Adipocyte (in vitro differentiated cells): ENCODE results near the gene NGFR.
"Not testable (repeated sequence)": the region's sequence is repeated elsewhere in the genome, so short reads cannot be mapped to it uniquely, and the experiment has no call there.

Experiments used
- DNase-seq: peaks from one replicate; pipeline ENCODE4 v3.0.0-alpha.2; 2015; ENCODE audit warnings: low read depth
- H3K27me3 ChIP-seq: replicated peaks from 2 replicates; pipeline ENCODE4 v1.7.0; 2013; ENCODE audit warnings: mild to moderate bottlenecking, low read length, moderate library complexity; ENCODE audit not compliant: control insufficient read depth, insufficient read depth
- H3K36me3 ChIP-seq: 2 replicates; pipeline ENCODE4 v1.7.0; 2013; ENCODE audit warnings: low read length, mild to moderate bottlenecking, moderate library complexity; ENCODE audit not compliant: control insufficient read depth, insufficient read depth, severe bottlenecking
- H3K4me1 ChIP-seq: 2 replicates; pipeline ENCODE4 v1.7.0; 2013; ENCODE audit warnings: mild to moderate bottlenecking, low read length, moderate library complexity; ENCODE audit not compliant: control insufficient read depth, insufficient read depth
- H3K4me3 ChIP-seq: 2 replicates; pipeline ENCODE4 v1.7.0; 2013; ENCODE audit warnings: mild to moderate bottlenecking, low read length, moderate library complexity
- H3K9ac ChIP-seq: 2 replicates; pipeline ENCODE4 v1.7.0; 2013; ENCODE audit warnings: mild to moderate bottlenecking, low read length, moderate library complexity
- H3K9me3 ChIP-seq: 2 replicates; pipeline ENCODE4 v1.7.0; 2013; ENCODE audit warnings: mild to moderate bottlenecking, low read length, moderate library complexity; ENCODE audit not compliant: control insufficient read depth

The NGFR gene

DNA sequence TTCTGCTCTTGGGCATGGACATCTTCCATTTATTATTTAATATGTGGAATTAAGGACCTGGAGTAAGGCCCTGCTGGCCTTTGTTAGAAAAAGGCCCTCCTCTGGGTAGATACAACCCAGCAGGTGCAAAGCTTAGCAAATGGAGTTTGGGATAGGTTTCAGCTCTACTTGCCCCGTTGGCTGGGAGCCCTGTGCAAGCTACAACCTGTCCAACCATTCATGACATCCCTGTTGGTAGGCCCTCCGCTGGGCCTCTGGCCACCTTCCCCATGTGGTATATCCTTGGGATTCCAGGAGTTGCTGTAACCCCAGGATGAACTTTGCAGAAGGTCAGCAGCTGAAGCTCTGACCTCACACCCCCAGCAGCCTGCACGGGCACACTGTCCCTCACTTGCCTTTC is 6.4 kb downstream of the NGFR start:
- Histone ChIP-seq H3K9ac (no peak overlapping the region), H3K9me3 (no peaks in the 10 kb centered on the region), H3K36me3 (no peaks in the 10 kb centered on the region), H3K27me3 (peaks cover 72% of the 10 kb centered on the region), H3K4me3 (no peak overlapping the region), H3K4me1 (peaks cover 10% of the 10 kb centered on the region)
- no peak for DNase-seq

DNA sequence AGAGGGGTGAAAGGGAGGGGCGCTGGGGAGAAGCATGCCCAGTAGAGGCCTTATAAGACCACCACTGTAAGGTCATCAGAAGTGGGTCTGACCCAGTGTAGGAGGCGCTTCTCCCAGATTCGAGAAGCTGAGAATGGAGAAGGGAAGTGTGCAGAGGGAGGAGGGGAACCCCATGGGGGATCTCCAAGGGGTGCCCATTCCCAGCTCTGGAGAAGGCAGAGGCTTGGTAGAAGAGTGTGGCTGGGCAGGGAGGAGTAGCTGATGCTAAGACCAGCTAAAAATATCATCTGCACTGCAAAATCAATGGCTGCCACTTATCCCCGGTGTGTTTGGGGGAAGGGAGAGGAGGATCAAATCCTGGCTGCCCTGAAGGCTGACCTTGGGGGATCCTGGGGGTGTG is 7.2 kb downstream of the NGFR start:
- DNase-seq: no peak
- H3K4me3 ChIP-seq: no peak overlapping the region
- H3K36me3 ChIP-seq: no peaks in the 10 kb centered on the region
- peaks cover 5% of the 10 kb centered on the region for H3K4me1 ChIP-seq
- H3K9me3 ChIP-seq: no peaks in the 10 kb centered on the region
- H3K27me3 ChIP-seq: peaks cover 71% of the 10 kb centered on the region
- no peak overlapping the region for H3K9ac ChIP-seq

DNA sequence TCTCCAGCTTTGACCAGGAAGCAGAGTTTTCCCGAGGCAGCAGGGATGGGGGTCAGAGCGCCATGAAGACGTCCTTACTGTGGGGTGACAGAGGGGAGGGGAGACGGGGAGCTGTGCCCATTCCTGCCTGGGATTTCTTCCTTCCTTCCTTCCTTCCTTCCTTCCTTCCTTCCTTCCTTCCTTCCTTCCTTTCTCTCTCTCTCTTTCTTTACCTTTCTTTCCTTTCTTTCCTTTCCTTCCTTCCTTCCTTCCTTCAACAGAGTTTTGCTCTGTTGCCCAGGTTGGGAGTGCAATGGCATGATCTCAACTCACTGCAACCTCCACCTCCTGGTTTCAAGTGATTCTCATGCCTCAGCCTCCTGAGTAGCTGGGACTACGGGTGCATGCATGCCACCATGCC is 7.6 kb downstream of the NGFR start:
- not testable (repeated sequence) for H3K36me3 ChIP-seq, H3K4me1 ChIP-seq, H3K4me3 ChIP-seq, DNase-seq, H3K9ac ChIP-seq, H3K9me3 ChIP-seq
- peaks cover 71% of the 10 kb centered on the region for H3K27me3 ChIP-seq

DNA sequence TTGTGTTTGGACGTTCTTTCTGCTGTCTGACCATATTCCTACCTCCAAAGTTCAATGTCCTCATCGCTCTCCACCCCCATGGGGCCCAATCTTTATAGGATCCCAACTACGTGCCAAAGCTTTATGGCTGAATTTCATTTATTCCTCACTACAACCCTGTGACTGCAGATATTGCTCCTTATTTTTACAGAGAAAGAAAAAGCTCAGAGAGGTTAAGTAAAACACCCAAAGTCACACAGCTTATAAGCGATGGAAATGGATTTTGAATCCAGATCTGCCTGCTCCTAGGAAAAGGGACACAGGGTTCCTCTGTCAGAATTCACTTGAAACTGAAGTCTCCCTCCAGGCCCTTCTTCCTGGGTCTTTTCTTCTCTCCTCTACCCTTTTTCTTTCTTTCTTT is 9.3 kb downstream of the NGFR start:
- H3K9ac ChIP-seq: no peak overlapping the region
- no peak for DNase-seq
- H3K4me3 ChIP-seq: no peak overlapping the region
- H3K36me3 ChIP-seq: no peaks in the 10 kb centered on the region
- H3K27me3 ChIP-seq: peaks cover 69% of the 10 kb centered on the region
- no peaks in the 10 kb centered on the region for H3K4me1 ChIP-seq
- H3K9me3 ChIP-seq: no peaks in the 10 kb centered on the region

DNA sequence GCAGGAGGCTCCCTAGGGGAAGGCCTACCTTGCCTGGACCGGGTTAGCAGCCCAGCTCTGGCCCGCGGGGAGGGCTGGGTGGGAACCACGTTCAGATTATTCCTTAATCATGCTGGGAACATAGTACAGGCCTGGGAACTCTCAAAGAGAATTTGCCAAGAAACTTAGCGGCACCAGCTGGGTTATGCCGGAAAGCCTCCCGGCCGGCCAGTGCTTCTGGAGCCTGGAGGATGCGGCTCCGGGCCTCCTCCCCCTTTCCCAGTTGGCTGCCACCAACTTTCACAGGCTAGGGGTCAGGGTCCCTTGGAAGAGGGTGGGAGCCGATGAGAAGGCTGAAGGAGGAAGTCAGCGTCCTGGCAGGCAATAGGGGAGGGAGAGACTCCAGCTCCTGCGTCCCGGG is 10.8 kb downstream of the NGFR start:
- no peak for DNase-seq
- Histone ChIP-seq H3K4me1 (no peaks in the 10 kb centered on the region), H3K36me3 (no peaks in the 10 kb centered on the region), H3K27me3 (peaks cover 72% of the 10 kb centered on the region), H3K9me3 (no peaks in the 10 kb centered on the region), H3K9ac (no peak overlapping the region), H3K4me3 (no peak overlapping the region)

DNA sequence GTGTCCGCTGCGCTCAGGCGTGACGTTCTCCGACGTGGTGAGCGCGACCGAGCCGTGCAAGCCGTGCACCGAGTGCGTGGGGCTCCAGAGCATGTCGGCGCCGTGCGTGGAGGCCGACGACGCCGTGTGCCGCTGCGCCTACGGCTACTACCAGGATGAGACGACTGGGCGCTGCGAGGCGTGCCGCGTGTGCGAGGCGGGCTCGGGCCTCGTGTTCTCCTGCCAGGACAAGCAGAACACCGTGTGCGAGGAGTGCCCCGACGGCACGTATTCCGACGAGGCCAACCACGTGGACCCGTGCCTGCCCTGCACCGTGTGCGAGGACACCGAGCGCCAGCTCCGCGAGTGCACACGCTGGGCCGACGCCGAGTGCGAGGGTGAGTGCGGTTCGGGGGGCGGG is 11.2 kb downstream of the NGFR start:
- Histone ChIP-seq H3K4me1 (no peaks in the 10 kb centered on the region), H3K9ac (no peak overlapping the region), H3K4me3 (no peak overlapping the region), H3K9me3 (no peaks in the 10 kb centered on the region), H3K27me3 (peaks cover 68% of the 10 kb centered on the region), H3K36me3 (no peaks in the 10 kb centered on the region)
- DNase-seq: no peak

DNA sequence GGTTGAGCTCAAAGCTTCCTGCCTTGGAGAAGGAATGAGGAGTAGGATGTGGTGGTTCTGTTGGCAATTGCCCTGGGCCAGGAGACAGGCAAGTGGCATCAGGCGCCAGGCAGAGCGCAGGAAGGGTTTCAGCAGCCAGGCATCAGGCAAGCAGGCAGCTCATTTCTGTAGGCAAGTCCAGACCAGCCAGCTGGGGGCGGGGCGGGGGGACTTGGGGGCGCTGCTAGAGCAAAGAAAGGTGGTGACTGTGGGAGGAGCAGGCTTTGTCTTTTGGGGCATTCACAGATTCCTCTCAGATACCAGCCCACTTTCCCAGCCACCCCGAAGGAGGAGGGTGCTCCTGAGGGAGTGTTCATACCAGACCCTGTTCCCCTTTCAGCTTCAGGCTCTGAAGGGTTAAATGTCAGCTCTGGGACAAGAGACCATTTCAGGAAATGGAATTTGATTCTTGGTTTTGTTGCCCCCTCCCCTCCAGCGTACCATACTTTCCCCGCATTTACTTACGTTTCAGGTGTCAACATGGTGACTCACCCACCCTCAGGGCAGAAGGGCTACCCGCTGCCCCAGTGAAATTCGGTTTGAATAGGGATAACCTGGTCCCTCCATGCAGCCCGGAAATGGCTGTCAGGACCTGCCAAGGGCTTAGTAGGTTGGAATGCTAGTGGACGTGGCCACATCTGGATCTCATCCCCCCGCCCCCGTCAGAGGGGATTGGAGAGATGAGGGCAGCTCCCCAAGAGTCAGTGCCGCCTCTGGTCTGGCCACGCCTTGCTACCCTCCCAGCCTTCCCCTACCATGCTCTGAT is 13.2 kb downstream of the NGFR start:
- Histone ChIP-seq H3K27me3 (peaks cover 58% of the 10 kb centered on the region), H3K4me3 (no peak overlapping the region), H3K9ac (no peak overlapping the region), H3K4me1 (no peaks in the 10 kb centered on the region), H3K36me3 (no peaks in the 10 kb centered on the region), H3K9me3 (no peaks in the 10 kb centered on the region)
- peak; percentile 50 for DNase-seq

DNA sequence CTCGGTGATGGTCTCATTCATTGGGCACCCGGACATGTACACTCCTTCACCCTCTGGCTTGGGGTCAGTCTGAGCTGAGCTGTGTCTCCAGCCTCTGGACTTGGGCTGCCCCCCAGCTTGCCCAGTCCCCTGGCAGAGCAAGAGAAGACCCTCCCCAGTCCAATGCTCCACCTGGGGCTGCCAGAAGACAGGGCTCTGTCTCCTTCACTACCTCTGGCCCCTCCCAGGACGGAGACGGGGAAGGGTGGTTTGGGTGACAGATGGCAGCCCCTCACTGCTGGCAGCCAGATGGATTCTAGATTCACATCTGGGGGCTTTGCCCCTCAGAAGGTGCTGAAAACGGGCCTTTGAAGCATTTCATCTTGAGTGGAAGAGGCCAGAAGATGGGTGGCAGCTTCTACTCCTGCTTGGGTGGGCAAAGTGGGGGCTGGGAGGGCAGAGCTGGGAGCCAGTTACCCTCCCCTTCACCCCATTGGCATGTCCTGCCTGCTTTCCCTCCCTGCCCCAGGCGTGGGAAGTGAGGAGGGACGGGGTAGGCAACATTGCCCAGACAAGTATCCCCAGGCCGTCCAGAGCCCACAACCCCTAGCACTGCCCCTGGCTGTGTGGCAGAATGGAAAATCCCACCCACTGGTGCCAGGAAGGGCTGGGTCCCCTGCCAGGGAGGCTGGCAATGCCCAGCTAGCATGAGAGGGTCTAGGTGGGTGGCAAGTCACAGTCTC is 13.9 kb downstream of the NGFR start:
- Histone ChIP-seq H3K4me1 (peaks cover 1% of the 10 kb centered on the region), H3K4me3 (no peak overlapping the region), H3K27me3 (peaks cover 52% of the 10 kb centered on the region), H3K9me3 (no peaks in the 10 kb centered on the region), H3K36me3 (no peaks in the 10 kb centered on the region), H3K9ac (no peak overlapping the region)
- DNase-seq: no peak

DNA sequence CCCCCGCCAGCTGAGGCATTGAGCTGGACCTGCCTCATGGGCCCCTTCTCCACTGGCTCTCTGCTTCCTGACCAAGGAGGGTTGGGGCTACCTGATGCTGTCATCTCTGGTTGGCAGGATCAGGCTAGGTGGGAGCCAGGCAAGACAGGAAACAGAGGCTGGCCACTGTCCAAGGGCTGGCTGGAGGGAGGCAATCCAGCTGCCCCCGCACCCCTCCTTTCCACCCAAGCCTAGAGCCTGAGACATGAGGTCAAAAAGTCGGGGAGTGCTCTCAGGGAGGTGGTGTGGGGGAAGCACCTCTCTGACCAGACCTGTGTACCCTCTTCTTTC is 14.5 kb downstream of the NGFR start:
- Histone ChIP-seq H3K9ac (no peak overlapping the region), H3K27me3 (peaks cover 52% of the 10 kb centered on the region), H3K9me3 (no peaks in the 10 kb centered on the region), H3K4me3 (no peak overlapping the region), H3K36me3 (no peaks in the 10 kb centered on the region), H3K4me1 (peaks cover 7% of the 10 kb centered on the region)
- DNase-seq: no peak

DNA sequence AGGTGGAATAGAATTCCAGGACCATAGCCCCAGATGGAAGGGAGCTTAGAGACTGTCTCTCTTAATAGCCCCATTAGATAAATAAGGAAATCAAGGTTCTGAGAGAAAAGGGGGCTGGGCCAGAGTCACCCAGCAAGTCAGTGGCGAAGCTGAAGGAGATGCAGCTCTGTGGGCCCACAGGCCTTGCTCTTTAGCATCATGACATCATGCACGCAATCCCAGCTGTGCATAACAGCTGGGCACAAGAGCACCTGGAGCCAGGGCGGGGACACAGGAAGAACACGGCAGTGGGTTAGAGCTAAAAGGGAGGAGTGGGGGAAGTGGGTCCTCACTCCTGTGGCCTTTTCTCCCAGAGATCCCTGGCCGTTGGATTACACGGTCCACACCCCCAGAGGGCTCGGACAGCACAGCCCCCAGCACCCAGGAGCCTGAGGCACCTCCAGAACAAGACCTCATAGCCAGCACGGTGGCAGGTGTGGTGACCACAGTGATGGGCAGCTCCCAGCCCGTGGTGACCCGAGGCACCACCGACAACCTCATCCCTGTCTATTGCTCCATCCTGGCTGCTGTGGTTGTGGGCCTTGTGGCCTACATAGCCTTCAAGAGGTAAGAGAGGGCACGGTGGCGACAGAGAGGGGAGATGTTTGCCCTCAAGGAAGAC is 15.1 kb downstream of the NGFR start:
- Histone ChIP-seq H3K4me3 (no peak overlapping the region), H3K4me1 (peaks cover 13% of the 10 kb centered on the region), H3K27me3 (peaks cover 49% of the 10 kb centered on the region), H3K9ac (no peak overlapping the region), H3K9me3 (no peaks in the 10 kb centered on the region), H3K36me3 (no peaks in the 10 kb centered on the region)
- no peak for DNase-seq

DNA sequence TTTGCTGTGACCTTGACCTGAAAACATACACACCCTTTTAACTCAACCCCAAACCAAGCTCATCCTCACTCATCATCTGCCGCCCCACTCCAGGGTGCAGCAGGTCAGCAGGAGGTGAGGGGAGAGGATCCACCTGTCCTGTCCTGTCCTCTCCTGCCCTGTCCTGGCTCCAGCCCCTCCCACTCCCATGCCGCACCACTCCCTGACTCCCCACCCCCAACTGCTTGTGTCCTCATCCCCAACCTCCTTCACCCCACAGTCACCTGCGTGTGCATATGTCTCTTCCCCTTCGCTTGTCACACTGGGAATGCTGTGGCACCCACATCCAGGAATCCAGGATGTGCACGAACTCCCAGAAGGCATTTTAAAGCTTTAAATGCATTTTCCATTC is 15.6 kb downstream of the NGFR start:
- peaks cover 45% of the 10 kb centered on the region for H3K27me3 ChIP-seq
- no peak for DNase-seq
- no peak overlapping the region for H3K4me3 ChIP-seq
- H3K9me3 ChIP-seq: no peaks in the 10 kb centered on the region
- peaks cover 18% of the 10 kb centered on the region for H3K4me1 ChIP-seq
- no peaks in the 10 kb centered on the region for H3K36me3 ChIP-seq
- no peak overlapping the region for H3K9ac ChIP-seq
